Measurements from ENCODE around the gene PRAC2.

The PRAC2 gene

DNA sequence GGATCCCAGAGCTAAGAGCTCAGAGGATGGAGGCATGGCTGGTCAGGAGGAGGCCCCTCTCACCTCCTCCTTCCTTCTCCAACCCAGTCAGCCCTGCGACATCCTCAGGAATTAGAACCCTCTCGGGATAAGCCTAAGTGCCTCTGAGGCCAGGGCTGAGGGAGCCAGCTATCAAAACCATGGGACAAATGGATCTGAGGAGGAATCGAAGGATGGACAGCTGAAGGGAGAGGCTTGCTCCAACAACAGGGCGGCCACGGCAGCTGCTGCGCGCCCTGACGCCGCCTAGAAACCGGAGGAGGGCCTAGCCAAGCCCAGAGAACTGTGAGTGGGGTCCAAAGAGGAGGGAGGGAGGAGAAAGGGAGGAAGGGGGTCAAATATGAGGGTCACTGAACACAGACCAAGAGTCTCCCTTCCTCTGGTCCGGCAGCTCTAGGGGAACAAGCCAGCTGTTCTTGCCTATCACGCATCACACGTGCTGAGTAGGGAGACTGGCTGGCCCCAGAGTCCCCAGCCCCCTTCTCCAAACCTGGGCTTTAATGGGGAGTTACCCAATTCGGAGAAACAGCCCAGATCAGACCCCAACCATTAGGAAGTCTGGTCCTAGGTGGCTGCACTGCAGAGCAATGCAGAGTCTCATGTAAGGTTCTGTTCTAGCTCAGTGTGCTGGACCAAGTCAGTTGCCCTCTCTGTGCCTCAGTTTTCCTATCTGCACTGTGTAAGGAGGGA, 11.5 kb downstream of the PRAC2 start:
- no peak for DNase-seq

DNA sequence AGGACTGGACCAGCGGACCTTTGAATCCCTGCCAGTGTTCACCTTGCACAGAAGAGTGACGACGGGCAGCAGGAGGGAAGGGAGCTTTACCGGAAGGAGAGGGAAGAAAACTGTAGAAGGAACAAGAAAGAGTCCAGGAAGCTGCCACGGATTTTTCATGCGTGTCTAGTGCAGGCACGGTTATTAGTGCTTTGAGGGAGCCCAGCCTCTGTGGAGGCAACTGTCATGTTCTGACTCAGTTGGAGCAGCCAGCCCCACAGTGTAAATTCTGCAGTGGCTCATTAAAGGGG, 12.0 kb downstream of the PRAC2 start:
- DNase-seq = no peak

DNA sequence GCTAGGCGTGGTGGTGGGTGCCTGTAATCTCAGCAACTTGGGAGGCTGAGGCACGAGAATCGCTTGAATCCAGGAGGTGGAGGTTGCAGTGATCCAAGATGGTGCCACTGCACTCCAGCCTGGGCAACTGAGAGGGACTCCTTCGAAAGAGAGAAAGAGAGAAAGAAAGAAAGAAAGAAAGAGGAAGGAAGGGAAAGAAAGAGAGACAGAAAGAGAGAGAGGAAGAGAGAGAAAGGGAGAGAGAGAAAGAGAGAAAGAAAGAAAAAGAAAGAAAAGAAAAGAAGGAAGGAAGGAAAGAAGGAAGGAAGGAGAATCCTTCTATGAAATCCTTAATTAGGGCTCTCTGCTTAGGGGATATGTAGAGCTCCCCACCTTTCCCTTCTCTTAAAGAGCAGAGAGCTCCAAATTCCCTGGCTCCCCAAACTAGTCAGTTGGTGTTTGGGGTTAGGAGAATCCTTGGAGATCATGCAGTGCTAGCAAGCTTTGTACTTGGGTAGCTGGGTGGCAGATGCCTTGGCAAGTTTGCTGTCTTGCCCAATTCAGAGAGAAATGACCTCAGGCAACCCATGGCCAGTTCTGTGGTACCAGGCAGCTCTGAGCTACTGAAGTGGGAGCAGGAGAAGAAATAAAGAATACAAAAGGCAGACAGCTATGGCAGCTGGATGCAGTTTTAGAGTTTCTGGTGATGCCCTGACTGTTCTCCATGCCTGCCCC, 14.5 kb downstream of the PRAC2 start:
- DNase-seq = no peak

DNA sequence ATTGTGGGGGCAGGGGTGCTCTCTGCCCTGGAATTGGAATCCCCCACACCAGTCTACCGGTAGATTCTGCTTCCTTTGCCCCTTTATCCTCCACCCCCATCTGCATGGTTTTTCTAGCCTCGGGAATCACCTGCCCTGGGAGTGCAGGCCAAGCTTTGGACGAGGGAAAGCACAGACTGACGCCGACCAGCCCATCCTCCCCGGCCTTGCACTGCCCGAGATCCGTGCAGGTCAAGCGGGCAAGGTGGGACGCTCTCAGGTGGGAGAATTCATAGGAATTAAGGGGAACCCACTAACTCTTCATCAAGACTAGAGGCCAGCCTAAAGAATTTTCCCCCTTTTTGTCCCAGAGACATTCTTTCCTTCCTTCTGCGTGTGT, 15.4 kb downstream of the PRAC2 start:
- no peak for DNase-seq

DNA sequence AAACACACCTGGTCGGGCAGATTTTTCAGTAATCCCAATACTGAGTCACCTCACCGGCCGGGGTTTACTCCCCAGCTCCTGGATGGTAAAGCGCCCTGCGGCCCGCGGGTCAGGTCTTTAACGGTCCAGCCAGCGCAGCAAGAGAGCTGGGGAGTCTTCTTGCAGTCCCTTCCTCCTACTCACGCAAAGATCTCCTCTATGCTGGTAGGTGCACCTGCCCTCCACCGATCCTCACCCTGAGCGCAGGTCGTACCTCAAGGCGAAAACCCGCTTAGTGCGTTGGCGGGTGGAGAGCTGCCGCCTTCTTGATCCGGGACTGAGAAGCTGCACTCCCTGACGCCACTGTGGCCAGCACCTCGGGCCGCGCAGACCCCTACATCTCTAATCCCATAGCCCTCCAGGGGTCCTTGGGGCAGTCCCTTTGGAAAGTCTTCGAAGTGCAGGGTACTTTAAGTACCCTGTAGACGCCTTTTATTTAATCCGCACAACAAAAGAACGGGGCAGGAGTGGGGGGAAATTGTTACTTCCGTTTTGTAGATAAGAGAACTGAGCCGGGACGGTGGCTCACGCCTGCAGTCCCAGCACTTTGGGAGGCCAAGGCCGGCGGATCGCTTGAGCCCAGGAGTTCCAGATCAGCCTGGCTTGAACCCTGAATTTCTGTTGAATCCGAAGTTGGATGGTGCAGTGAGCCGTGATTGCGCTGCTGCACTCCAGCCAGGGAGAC, 16.0 kb downstream of the PRAC2 start:
- DNase-seq = no peak

DNA sequence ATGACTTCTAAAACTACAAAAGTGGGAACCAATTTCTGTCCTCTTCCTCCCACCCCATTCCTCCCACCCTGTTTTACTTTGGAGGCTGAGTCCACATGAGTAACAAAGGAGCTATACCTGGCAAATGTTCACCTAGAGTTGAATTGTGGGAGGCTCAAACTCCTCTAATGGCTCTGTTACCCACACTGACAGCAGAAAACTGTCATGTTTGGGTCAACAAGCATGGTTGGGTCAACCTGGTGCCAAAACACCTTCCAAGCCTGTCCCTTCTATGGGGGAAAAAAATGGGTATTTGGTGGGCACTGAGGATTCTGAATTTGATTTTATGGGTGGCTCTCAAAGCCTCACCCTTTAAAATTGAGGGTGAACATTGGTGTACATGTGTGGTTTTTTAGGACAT, 17.6 kb downstream of the PRAC2 start:
- DNase-seq = no peak

DNA sequence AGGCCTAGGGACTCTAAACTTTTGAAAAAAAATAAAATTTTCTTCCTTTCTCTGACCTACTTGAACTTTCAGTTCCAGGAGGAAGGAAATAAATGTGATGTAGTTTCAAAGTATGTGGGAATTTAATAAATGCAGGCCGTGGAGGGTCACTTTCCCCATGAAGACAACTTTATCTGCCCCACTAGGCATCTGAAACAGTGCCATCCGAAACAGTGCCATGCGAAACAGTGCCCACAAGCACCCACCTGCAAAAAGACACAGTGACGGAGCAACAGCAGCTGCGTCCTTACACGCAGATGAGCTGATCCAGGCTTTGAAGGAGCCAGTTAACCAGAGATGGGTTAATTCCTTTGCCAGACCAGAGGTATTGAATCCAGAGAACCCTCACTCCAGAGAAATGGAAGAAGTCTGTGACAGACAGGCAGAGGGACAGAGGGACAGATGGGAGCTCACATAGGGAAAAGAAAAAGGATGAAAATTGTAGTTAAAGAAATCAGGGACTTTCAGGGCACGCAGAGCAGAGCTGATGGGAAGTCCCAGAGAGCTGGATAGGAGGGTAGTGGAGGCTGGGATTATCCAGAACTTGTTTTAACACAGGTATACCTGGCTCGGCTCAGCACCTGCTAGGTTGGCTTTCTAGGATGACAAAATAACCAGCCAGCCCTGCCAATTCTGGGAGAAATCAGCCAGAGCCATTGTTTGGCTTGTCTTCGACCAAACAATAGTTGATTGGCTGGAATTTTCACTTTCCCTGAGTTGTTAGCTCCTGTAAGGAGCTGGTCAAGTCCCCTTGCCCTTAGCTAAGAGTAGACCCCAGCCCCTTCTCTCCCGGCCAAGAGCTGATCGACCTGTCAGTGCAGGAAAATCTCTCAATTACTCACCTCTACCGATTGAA, 22.6 kb downstream of the PRAC2 start:
- DNase-seq = no peak

DNA sequence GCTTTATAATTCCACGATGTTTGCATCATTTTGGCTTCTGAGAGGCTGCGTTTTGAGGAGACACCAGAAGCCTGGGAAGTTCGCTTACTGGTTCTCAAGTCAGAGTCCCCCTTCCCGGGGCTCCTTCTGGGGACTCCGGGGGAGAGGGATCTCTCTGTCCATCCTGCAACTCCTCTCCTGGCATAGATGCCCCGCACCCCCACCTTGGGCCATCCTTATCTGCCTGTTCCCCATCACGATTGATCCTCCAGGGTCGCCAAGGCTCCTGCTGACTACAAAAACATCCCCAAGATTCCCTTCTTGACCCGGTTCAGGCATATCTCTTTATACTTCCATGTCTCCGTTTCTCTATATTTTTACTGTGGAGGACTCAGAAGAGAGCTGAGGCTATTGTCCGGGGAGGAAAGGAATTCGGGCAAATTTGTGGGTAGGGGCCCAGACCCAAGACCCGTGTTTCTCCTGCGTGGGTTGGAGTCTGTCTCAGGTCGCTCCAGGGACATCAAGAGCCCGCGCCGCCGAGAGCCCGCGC, 24.0 kb downstream of the PRAC2 start:
- DNase-seq = no peak

DNA sequence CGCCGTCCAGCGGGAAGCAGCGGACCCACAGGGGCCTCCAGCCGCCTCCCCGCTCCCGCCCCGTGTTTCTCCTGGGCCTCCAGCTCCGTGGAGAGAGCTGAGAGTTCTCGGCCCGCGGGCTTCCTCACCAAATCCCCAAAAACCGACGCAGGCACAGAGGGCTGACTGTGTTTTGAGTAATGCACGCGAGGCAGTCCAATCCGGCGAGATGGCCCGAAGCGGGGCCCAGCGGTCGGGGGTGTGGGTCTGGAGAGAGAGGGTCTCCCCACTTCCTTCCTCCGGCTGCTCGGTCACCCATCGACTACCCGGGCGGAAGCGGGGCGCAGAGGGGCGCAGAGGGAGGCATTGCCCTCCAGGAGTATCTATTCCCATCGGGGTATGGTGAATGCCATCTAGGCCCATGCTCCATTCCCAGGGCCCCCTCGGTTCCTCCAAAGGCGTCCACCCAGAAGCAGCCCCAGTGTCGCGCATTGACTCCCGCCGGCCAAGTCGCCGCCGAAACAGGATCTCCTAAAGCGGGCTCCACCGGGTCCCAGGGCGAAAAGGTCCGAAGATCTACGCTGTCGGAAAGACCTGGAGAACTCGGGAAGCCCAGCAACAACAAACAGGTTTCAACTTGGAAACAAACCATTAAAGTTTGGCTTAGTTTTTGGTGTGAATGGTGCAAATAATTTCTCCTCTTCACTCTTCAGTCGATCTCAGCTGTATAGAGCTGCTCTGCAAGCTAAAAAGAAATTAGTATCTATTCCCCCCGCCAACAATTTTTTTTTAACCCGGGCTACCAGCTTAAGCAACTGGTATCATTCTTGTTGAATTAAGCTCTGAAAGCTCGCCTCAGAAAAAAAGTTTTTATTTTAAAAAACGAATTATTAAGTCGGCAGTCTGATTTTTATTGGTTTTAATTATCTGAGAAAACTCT, 24.7 kb downstream of the PRAC2 start:
- DNase-seq = no peak

DNA sequence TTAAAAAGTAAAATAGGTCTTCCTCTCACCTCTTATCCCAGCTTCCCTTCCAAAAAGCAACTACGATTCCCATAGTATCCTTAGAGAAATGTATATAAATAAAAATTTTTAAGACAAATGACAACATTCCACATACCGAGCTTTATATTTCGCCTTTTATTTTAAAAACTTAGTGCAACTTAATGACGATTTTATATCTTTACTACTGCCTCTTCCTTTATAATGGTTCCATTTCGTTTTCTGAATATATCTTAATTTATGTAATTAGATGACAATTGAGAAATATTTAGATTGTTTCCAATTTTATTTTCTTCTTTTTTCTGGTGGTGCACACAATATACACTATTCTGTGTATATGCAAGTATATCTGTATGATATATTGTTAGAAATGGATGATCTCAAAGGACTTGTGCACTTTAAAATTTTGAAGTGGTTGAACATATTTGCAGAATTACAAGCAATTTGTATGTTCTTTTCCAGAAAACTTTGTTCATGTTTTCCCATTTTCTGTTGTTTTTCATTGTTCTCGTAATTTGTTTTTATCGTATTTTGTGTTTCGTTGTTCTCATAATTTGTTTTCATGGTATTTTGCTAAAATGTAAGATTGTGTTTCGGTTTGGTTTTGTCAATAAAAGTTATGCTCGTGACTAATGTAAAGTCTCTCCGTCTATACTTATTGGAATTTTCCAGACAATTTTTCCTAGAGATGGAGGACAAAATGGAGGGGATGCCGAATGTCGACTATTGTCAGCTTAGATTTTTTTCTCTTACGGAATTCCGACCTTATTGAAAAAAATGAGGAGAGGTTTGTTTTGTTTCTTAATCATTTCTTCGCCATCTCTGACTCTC, 26.0 kb downstream of the PRAC2 start:
- no peak for DNase-seq

DNA sequence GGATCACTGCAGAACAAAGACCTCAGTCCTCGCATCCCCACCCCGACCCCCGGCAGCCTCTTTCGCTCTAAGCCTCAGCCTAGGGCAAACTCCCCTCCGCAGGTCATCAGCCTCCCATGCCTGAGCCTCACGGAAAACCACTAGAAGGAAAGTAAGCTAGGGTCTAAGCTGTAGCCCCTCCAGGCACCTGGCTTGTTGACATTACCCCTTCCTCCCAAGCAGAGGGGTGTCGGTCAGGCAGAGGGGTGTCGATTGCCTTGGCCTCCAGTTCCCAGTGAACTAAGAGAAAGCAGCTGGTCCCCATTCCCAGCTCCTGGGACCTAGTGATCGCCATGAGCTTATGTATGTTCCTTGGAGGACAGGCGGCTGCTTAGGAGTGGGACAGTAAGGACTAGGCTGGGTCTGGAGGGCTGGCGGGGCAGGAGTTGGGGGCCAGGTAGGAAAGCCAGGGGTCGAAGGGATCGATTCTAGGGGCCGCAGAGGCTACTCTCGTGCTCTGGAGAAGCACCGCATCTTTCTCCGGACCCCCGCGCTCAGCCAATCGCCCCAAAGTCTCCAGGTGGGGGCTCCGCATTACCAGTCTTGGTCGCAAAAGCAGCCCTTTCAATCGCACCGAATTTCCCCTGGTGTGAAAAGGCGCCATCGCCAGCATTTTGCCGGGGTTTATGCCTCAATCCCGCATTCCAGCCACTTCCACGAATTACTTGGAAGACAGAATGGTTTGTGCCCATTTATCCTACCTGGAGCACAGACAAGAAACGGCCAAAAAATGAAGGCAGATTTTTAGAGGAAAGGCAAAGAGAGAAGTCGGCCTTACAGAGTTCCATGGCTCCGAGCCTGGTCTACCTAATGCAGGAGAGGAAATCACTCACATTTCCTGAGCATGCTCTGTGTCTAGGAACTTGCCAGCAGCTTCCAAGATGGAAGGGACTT, 26.9 kb downstream of the PRAC2 start:
- no peak for DNase-seq

DNA sequence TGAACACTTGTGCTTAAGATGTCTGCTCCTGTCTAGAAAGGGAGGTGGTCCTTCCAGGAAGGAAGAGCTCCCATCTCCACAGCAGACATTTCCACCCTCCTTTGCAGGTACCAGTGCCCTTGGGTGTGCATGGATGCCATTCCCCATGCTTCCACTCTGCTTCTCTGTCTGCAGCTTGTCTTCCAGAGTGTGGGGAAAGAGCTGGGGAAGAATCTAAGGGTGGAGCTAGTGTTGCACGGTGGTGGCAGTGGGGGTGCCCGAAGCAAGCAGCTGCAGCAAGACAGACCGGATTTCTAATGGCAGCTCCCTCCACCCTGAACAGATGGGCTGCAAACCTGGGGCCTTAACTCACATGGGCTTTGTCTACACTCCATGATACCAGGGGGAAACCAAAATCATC, 28.2 kb downstream of the PRAC2 start:
- no peak for DNase-seq

DNA sequence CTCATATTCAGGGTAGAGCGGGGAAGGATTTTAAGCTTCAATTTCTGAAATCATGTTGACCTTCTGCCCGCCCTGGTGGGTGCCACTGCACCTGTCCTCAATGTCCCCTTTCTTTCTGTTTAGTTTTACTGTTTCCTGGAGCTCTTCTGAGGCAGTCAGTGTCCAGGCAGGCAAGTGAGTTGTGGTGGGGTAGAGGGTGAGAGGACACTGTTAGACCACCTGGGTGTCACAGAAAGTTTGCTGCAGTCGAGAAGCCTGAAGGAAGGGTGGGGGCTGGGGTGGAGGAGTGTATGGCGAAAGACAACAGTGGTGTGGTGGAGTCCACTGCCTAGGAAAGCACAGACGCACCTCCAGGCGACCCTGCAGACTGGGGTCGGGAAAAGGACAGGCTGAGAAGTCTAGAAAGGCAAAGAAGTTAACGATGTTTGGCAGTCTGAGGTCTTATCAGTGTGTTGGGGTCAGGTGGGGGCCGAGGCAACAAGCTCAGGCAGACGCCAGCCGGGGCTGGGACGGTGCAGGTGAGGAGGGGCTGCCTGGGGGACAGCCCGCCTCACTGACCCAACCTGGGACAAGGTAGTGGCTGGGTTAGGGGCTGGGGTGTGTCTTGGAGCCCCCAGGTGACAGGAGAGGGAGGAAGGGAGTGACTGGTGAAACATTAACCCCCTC, 28.9 kb downstream of the PRAC2 start:
- DNase-seq = no peak

DNA sequence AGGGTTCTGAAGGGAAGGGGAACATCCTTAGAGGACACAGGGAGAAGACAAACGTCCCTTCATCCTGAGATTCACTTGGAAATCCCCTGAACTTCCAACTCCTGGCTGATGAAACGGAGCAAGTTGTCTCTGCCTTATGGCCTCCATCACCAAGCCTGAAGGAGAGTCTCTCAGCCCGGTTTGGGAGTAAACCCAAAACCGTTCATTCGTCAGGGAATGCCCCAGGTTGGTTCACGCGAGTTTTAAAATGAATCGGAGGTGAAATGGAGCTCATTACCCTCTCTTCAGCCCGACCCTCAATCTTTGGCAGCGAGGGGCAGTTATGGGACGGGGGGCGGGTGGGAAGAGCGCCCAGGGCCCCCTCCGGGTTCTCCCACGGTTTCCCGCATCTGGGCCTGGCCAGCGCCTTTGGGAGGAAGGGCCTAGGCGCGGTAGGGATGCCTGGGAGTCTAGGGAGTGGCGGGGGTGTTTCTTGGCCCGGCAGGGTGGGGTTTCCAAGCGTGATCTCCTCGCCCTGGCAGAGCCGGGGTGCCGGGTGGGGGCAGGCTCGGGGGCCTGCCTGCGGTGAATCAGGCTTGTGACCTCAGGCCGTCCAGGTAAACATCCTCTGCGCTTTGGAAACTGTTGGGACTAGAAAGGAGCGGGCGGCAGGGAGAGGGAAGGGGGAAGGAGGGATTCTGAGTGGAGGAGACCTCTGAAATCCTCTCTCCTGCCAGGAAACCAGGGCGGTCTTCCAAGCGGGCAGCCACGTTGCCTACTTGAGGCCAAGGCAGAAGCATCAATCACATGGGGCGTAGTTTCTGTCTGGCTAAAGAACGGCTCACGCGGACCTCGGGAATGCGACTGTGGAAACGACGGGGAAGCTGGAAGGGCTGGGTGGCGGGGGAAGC, 29.7 kb downstream of the PRAC2 start:
- no peak for DNase-seq

DNA sequence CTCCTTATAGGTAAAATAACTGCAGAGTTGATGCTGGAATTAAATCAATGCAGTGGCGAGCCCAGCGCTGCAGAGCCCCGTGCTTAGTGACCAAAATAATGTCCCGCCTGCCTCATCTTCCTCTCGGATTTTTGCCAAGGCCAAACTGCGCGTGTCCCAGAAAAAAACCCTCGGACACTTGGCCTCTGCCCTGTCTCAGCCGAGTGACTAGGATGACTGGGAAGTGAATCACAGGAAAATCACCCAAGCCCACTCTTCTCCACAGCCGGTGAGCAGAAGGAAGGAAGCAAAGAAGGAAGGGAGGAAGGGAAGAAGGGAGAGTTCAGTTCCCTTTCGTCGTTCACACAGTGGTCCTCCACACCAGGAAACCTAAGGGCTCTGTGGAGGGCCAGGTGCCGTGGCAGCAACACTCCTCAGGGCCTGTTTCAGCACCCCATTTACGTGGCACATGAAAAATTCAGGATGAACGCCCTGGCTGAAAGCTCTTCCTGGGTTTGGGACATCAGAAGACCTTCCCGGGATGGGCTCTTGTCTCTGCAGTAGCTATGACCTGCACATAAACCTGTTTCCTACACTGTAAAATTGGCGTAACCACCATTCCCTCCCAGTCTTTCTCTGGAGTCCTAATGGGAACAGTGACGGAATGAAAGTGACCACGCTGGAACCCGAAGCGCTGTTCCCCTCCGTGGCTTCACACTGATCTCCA, 31.0 kb downstream of the PRAC2 start:
- DNase-seq = no peak

DNA sequence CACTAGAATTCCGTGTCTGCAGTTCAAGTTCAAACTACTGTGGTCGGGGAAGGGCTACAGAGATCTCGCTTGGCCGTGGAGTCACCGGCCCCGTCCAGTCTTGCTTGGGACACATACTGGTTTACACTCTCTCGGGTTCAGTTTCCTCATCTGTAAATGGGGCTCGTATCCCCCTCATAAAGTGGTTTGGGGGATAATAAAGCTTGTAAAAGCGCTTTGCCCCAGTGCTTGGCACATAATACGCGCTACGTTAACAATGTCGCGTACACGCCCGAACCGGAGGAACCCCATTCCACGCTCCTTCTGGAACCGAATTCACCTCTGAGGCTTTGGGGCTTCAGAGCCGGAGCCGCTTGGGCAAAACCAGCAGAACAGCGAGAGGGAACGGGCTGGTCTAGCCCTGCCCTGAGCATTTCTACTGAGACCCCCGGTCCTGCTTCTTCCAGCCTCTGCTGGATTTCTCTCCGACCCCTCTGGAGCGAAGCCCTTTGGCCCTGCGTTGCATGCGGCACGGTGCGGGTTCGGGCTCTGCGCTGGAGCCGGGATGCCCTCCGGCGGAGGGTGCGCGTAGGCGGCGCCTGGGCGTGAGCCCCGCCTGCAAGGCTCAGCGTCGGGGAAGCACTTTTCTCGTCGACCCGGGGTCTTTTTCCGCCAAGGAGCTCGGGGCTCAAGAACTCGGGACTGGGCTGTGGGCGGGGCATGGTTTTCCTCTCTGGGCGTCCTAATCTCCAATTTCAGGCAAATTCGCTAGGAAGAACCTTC, 31.7 kb downstream of the PRAC2 start:
- no peak for DNase-seq

DNA sequence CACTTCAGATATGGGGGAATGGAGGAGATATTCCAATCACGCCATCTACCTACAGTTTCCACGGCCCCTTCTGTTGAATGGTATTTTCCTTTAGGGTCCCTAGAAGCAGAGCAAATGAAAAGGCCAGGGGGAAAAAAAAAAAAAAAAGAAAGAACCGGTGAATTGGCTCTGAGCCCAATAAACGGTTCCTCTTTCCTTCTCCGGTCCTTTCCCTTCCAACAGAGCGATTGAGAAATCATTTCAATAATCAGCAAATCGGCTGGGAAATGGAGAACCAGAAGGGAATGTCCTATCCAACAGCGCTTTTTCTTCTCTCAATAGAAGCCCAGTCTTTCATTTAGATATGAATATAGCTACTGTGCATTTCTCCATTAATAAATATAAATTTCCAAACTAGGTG, 32.4 kb downstream of the PRAC2 start:
- no peak for DNase-seq
